ENCODE measurements around the gene CILP2.

Gene CILP2

GRCh38 chr19:19540064-19540714, 2.1 kb downstream of the CILP2 start:
- peak overlapping the region in 4 of 7 experiments; percentile 1 to 27 (median 22) for H3K4me3 ChIP-seq
- H3K27ac ChIP-seq, result no peak overlapping the region

DNA sequence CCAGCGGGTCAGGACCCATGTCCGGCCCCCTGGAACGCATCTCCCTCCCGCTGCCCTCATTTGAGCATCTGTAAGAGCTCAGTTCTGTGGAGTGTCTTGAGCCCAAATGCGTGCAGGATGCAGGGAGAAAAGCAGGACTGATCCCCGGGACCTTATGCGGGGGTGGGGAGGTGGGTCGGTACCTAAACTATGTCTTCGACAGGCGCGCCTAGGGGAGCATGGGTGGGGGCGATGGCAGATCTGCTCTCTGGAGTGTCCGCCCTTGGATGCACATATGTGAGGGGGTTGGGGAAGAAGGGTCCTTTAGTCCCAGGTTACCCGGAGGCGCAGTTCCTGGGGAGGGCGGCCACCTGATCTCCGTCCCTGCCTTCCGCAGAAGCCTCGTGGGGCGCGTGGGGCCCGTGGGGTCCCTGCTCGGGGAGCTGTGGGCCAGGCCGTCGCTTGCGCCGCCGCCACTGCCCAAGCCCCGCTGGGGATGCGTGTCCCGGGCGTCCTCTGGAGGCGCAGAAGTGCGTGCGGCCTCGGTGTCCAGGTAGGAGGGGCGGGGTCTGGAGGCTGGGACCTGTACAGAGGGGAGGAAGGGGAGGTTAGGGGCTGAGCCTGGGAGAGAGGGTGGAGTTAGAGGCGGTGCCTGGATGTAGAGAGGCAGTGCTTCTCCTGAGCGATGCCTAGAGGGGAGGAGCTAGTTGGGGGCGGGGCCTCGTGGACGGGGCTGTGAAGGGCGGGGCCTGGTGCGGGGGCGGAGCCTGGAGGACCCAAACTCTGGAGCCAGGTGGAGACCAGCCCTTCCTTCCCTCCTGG, 2.9 kb downstream of the CILP2 start:
- Histone ChIP-seq H3K27ac (no peak overlapping the region), H3K4me3 (peak overlapping the region in 6 of 7 experiments; percentile 1 to 27 (median 20))

GRCh38 chr19:19541616-19542015, 3.6 kb downstream of the CILP2 start:
- no peak overlapping the region for H3K4me3 ChIP-seq
- H3K27ac ChIP-seq, result no peak overlapping the region

DNA sequence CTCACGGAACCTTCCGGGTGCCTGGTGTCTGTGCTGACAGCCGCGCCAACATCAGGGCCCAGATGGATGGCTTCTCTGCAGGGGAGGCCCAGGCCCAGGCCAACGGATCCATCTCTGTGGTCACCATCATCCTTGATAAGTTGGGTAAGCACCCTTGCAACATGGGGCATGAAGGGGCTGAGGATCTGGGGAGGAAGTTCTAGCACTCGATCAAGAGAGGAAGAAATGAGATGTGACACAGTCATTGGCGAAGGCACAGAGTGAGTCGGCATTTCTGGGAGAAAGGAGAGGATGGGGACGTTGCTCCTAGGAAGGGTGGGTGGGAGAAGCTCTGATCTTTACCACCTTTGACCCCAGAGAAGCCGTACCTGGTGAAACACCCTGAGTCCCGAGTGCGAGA, 4.4 kb downstream of the CILP2 start:
- Histone ChIP-seq H3K4me3 (no peak overlapping the region), H3K27ac (no peak overlapping the region)

- Histone ChIP-seq H3K4me3 (no peak overlapping the region), H3K27ac (no peak overlapping the region)
These were observed 5.0 kb downstream of the CILP2 start for GRCh38 chr19:19543101-19543500.

GRCh38 chr19:19543640-19544039, 5.6 kb downstream of the CILP2 start:
- H3K4me3 ChIP-seq, result no peak overlapping the region

DNA sequence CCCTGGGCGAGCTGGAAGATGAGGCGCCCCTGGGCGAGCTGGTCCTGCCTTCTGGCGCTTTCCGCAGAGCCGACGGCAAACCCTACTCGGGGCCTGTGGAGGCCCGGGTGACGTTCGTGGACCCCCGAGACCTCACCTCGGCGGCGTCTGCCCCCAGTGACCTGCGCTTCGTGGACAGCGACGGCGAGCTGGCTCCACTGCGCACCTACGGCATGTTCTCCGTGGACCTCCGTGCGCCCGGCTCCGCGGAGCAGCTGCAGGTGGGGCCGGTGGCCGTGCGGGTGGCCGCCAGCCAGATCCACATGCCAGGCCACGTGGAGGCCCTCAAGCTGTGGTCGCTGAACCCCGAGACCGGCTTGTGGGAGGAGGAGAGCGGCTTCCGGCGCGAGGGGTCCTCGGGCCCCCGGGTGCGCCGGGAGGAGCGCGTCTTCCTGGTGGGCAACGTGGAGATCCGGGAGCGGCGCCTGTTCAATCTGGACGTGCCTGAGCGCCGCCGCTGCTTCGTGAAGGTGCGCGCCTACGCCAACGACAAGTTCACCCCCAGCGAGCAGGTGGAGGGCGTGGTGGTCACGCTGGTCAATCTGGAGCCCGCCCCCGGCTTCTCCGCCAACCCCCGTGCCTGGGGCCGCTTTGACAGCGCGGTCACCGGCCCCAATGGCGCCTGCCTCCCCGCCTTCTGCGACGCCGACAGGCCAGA, 6.3 kb downstream of the CILP2 start:
- no peak overlapping the region for H3K4me3 ChIP-seq

More at GRCh38 chr19:19543640-19544039, 5.6 kb downstream of the CILP2 start:
- H3K27ac ChIP-seq, result no peak overlapping the region

GRCh38 chr19:19544954-19545591, 7.0 kb downstream of the CILP2 start:
- H3K4me3 ChIP-seq, result no peak overlapping the region
- H3K27ac ChIP-seq, result no peak overlapping the region

More for the DNA sequence above, 6.3 kb downstream of the CILP2 start:
- no peak overlapping the region for H3K27ac ChIP-seq

GRCh38 chr19:19545707-19546106, 7.6 kb downstream of the CILP2 start:
- H3K27ac ChIP-seq, result no peak overlapping the region
- no peak overlapping the region for H3K4me3 ChIP-seq

- Histone ChIP-seq H3K27ac (no peak overlapping the region), H3K4me3 (no peak overlapping the region)
These were observed 8.7 kb downstream of the CILP2 start for GRCh38 chr19:19546751-19547162.

- Histone ChIP-seq H3K4me3 (no peak overlapping the region), H3K27ac (no peak overlapping the region)
These were observed 9.7 kb downstream of the CILP2 start for GRCh38 chr19:19547674-19548336.

- Histone ChIP-seq H3K27ac (no peak overlapping the region), H3K4me3 (no peak overlapping the region)
These were observed 11.1 kb downstream of the CILP2 start for GRCh38 chr19:19548915-19549759.

GRCh38 chr19:19549804-19550464, 11.9 kb downstream of the CILP2 start:
- Histone ChIP-seq H3K27ac (no peak overlapping the region), H3K4me3 (no peak overlapping the region)

- no peak overlapping the region for H3K27ac ChIP-seq
- no peak overlapping the region for H3K4me3 ChIP-seq
These were observed 12.4 kb downstream of the CILP2 start for GRCh38 chr19:19550485-19550929.

- no peak overlapping the region for H3K4me3 ChIP-seq
- peak overlapping the region in 1 of 21 experiments; percentile 19 for H3K27ac ChIP-seq
These were observed 13.1 kb downstream of the CILP2 start for GRCh38 chr19:19550972-19551852.

- H3K27ac ChIP-seq, result peak overlapping the region in 1 of 21 experiments; percentile 19
- no peak overlapping the region for H3K4me3 ChIP-seq
These were observed 13.8 kb downstream of the CILP2 start for GRCh38 chr19:19551853-19552192.

DNA sequence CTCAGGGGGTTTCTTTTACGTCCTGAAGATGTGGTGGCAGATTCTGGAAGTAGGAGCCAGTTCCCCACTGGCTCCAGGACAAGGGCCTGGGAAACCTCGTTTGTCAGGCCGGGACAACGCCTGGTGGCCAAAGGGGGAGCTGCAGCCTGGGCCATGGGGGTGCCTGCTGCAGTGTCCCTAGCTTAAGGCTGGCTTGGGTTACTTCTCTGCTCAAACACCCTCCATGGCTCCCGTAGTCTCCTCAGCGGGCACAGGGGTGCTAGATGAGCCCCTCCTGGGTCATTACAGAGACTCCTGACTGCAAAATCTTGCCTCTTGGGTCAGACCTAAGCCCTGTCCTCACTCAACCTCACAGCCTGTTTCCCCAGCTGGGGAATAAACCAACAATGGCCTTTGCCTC, 14.7 kb downstream of the CILP2 start:
- no peak overlapping the region for H3K27ac ChIP-seq
- H3K4me3 ChIP-seq, result no peak overlapping the region
